Aorta (tissue), 4 donors: ENCODE measurements around the gene GPBAR1. TPM values are rescaled to one million over a fixed set of nuclear protein-coding genes. Genes with fewer than 3 reads are reported as not detected.

Source experiments
- microRNA-seq, 2 donors: library from miRNA; unstranded; fragments of <30 nt; microRNA quantifications; one replicate each; pipeline ENCODE4 v1.2.0, GENCODE V29; 2020
- polyA plus RNA-seq, 2 donors: library from polyadenylated mRNA; stranded (reverse); fragments of 200-250 nt; gene quantifications; one replicate each; pipeline ENCODE4 v1.2.3, GENCODE V29; 2013
- total RNA-seq, 2 donors: library from RNA; stranded (reverse); fragmentation: NEBNext Ultra II Directional; extraction: Animal tissue kit (Norgen Biotek cat#: 25700); gene quantifications; one replicate each; pipeline ENCODE4 v1.2.1, GENCODE V29; 2021
- donor health status: healthy with polysubstance abuse.
- donor health status: Bipolar disorder and iron deficiency.
- donor health status: DM: no; HTN: no; CAD: no.
- donor health status: DM: yes; HTN: yes; CAD: no.

The GPBAR1 gene
- total and polyA plus RNA-seq, 4 donors: 0.46 to 3.7 (median 2.4) TPM

Small RNA genes lying within 50 kb of the gene (microRNA-seq; reads per million reads assigned to microRNA genes)
- gene MIR6513: 6.0 to 8.9 reads per million in 2 donors

Other genes starting within 250 kb of the GPBAR1 start
- gene RUFY4, start 191.8 kb upstream of the GPBAR1 start, total RNA-seq: under 1 TPM; 0.39 to 0.45 TPM
- not detected for gene RUFY4, start 191.8 kb upstream of the GPBAR1 start, polyA plus RNA-seq
- gene CXCR2, start 135.0 kb upstream of the GPBAR1 start, total RNA-seq: 1 to 10 TPM; 3.1 to 4.9 TPM
- gene CXCR2, start 135.0 kb upstream of the GPBAR1 start, polyA plus RNA-seq: 1 to 10 TPM in 1 of 2 donors, under 1 TPM in 1; 0.05 to 1.1 TPM
- 1 to 10 TPM; 1.8 to 3.5 TPM for gene CXCR1, start 94.1 kb upstream of the GPBAR1 start, total RNA-seq
- gene CXCR1, start 94.1 kb upstream of the GPBAR1 start, polyA plus RNA-seq: under 1 TPM; 0.20 to 0.63 TPM
- gene ARPC2, start 43.8 kb upstream of the GPBAR1 start, total RNA-seq: 100 to 1,000 TPM; 351 to 367 TPM
- 100 to 1,000 TPM; 297 to 467 TPM for gene ARPC2, start 43.8 kb upstream of the GPBAR1 start, polyA plus RNA-seq
- 10 to 100 TPM; 50.8 to 54.7 TPM for gene AAMP, start 9.1 kb downstream of the GPBAR1 start, total RNA-seq
- gene AAMP, start 9.1 kb downstream of the GPBAR1 start, polyA plus RNA-seq: 10 to 100 TPM; 59.2 to 80.9 TPM
- 10 to 100 TPM; 26.9 to 40.2 TPM for gene PNKD, start 9.5 kb downstream of the GPBAR1 start, total RNA-seq
- 100 to 1,000 TPM in 1 of 2 donors, 10 to 100 TPM in 1; 91.2 to 108 TPM for gene PNKD, start 9.5 kb downstream of the GPBAR1 start, polyA plus RNA-seq
- gene TMBIM1, start 31.5 kb downstream of the GPBAR1 start, total RNA-seq: 100 to 1,000 TPM; 264 to 294 TPM
- gene TMBIM1, start 31.5 kb downstream of the GPBAR1 start, polyA plus RNA-seq: 100 to 1,000 TPM; 100 to 159 TPM
- not detected for gene CATIP, start 95.8 kb downstream of the GPBAR1 start, total RNA-seq
- gene CATIP, start 95.8 kb downstream of the GPBAR1 start, polyA plus RNA-seq: under 1 TPM; 0.03 to 0.50 TPM
- gene SLC11A1, start 121.3 kb downstream of the GPBAR1 start, total RNA-seq: 10 to 100 TPM; 40.1 to 56.1 TPM
- gene SLC11A1, start 121.3 kb downstream of the GPBAR1 start, polyA plus RNA-seq: 1 to 10 TPM; 1.9 to 4.1 TPM
- gene CTDSP1, start 138.9 kb downstream of the GPBAR1 start, total RNA-seq: 100 to 1,000 TPM; 141 to 162 TPM
- gene CTDSP1, start 138.9 kb downstream of the GPBAR1 start, polyA plus RNA-seq: 100 to 1,000 TPM in 1 of 2 donors, 10 to 100 TPM in 1; 61.6 to 137 TPM
- under 1 TPM in 1 of 2 donors, not detected in 1; 0.65 TPM for gene VIL1, start 158.1 kb downstream of the GPBAR1 start, total RNA-seq
- gene VIL1, start 158.1 kb downstream of the GPBAR1 start, polyA plus RNA-seq: 10 to 100 TPM in 1 of 2 donors, 1 to 10 TPM in 1; 1.1 to 40.3 TPM